Measurements from ENCODE around the gene ANKLE2.

DNA sequence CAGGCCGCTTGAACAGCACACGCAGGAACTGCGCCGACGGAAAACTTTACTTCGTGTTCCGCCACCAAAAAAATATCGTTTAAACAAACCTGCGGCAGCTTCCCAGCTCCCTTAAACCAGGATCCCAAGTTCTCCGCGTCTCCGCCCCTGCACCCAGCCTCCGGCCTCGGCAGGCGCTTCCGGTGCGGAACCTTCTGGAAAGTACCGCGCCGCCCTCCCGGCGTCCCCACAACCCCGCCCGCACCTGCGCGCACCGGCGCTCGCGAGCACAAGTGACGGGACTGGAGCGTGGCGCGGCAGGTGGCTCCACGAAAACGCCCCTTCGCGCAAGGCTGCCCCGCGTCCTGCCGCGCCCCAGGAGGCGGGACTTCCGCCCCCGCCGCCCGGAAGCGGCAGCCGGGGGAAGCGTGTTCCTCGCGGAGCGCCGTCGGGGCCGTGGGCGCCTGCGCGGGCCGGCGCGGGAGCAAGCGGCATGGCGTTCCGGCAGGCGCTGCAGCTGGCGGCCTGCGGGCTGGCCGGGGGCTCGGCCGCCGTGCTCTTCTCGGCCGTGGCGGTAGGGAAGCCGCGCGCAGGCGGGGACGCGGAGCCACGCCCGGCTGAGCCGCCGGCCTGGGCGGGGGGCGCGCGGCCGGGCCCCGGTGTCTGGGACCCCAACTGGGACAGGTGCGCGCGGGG lies 51.1 kb downstream of the ANKLE2 start, which contains the start of gene PGAM5:
- TF ChIP-seq, protein P1, sequence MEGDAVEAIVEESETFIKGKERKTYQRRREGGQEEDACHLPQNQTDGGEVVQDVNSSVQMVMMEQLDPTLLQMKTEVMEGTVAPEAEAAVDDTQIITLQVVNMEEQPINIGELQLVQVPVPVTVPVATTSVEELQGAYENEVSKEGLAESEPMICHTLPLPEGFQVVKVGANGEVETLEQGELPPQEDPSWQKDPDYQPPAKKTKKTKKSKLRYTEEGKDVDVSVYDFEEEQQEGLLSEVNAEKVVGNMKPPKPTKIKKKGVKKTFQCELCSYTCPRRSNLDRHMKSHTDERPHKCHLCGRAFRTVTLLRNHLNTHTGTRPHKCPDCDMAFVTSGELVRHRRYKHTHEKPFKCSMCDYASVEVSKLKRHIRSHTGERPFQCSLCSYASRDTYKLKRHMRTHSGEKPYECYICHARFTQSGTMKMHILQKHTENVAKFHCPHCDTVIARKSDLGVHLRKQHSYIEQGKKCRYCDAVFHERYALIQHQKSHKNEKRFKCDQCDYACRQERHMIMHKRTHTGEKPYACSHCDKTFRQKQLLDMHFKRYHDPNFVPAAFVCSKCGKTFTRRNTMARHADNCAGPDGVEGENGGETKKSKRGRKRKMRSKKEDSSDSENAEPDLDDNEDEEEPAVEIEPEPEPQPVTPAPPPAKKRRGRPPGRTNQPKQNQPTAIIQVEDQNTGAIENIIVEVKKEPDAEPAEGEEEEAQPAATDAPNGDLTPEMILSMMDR (optimal IDR thresholded peaks at IDR 0.05 in 1 of 3, IDR thresholded peaks at IDR 0.05 in 1 of 3, conservative IDR thresholded peaks at IDR 0.05 in 1 of 3; ENCODE audit: extremely low read depth in 1 of 3, insufficient read depth in 2 of 3, low read length in 3 of 3) = no peak
- TF ChIP-seq EZH2 (IDR thresholded peaks at IDR 0.05; ENCODE audit: low read length) = no peak

Data from keratinocyte (primary cell).